ENCODE measurements around the gene SMARCC2. TPM values are rescaled to one million over a fixed set of nuclear protein-coding genes. Genes with fewer than 3 reads are reported as not detected.

Gene SMARCC2
- total RNA-seq, 2 donors from 2014 or later = 46.2 to 50.8 TPM

DNA sequence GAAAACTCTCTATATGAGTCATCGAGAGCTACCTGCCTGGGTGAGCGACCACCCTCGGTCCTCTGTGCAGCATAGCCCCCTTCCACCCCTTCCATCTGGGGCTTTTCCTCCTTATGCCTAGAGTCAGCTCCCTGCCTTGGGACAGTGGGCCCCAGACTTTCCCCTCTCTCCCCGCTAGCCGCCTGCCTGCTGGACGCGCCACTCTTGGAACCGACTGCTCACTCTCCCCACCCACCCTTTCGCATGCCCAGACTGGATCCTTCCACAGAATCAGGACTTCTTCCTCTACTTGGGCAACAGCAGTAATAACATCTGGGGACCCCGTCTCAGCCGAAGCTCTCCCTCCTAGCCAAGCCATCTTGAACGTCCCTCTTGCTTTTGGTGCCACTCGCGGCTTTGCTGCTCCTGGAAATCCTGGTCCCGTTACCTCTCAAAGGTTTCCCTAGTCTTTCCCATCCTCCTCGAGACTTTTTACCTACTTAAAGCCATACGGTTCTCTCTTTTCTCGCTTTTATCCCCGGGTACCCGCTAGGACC is 60.5 kb downstream of the SMARCC2 start:
- intact Hi-C loops (cut with DNase I) = no loop called here
- ATAC-seq (peak; percentile 1), DNase-seq (peak in 1 of 4 donors; percentile 38)
- Histone ChIP-seq H3K4me3 (peak overlapping the region; percentile 26 to 77), H3K27ac (peak overlapping the region; percentile 91 to 92 (median 92)), H3K36me3 (replicated peaks in 1 of 2; ENCODE audit: insufficient read depth in 1 of 2, low read depth in 2 of 2) (peaks cover 0 to 10% of the 10 kb centered on the region in 2 donors), H3K4me1 (peaks cover 41% of the 10 kb centered on the region), H3K27me3 (no peaks in the 10 kb centered on the region), H3K9me3 (no peaks in the 10 kb centered on the region)
- 0 to 1% methylated on average over 17 to 20 of the region's 20 CpGs for WGBS, 2 donors
- TF ChIP-seq POLR2A (IDR thresholded peaks at IDR 0.05) = no peak
- TF ChIP-seq, protein P1, sequence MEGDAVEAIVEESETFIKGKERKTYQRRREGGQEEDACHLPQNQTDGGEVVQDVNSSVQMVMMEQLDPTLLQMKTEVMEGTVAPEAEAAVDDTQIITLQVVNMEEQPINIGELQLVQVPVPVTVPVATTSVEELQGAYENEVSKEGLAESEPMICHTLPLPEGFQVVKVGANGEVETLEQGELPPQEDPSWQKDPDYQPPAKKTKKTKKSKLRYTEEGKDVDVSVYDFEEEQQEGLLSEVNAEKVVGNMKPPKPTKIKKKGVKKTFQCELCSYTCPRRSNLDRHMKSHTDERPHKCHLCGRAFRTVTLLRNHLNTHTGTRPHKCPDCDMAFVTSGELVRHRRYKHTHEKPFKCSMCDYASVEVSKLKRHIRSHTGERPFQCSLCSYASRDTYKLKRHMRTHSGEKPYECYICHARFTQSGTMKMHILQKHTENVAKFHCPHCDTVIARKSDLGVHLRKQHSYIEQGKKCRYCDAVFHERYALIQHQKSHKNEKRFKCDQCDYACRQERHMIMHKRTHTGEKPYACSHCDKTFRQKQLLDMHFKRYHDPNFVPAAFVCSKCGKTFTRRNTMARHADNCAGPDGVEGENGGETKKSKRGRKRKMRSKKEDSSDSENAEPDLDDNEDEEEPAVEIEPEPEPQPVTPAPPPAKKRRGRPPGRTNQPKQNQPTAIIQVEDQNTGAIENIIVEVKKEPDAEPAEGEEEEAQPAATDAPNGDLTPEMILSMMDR (IDR thresholded peaks at IDR 0.05) = no peak

DNA sequence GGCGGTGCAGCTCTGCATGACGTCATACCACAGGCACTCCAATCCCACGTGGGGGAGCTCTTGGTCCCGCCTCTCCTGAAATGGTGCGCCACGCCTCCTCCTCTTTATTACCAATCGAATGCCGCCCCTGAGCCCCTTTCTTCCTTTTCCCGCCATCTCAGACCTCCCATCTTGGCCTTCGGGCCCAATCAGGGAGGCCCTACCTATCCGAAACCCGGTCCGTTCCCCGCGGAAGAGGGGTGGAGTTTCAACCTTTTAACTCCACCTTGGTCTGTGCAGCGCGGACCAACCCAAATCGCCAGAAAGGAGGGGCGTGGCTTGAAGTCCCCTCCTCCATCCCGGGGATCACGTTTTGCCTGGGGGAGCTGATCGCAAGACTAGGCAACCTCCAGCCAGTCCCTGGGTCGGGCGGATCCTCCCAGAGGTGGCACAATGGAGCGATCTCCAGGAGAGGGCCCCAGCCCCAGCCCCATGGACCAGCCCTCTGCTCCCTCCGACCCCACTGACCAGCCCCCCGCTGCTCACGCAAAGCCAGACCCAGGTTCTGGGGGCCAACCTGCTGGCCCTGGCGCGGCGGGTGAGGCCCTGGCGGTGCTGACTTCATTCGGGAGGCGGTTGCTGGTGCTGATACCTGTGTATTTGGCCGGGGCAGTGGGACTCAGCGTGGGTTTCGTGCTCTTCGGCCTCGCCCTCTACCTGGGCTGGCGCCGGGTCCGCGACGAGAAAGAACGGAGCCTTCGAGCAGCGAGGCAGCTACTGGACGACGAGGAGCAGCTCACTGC is 61.2 kb downstream of the SMARCC2 start, which contains the start of gene ESYT1:
Gene ESYT1, plus strand, starts transcription at position 380 of the 782 bp plus-strand sequence. Its CDS starts 53 bp downstream, at position 433.
- peak; percentile 93 for ATAC-seq
- Histone ChIP-seq H3K27me3 (no peaks in the 10 kb centered on the region), H3K36me3 (replicated peaks in 1 of 2; ENCODE audit: insufficient read depth in 1 of 2, low read depth in 2 of 2) (peaks cover 0 to 6% of the 10 kb centered on the region in 2 donors), H3K4me1 (peaks cover 41% of the 10 kb centered on the region), H3K9me3 (no peaks in the 10 kb centered on the region), H3K4me3 (peak within 1 kb of the TSS; percentile 26 to 77), H3K27ac (peak within 1 kb of the TSS; percentile 91 to 92 (median 92))
- intact Hi-C loops (cut with DNase I) = no loop called here
- peak; percentile 99 to 100 (median 100) for DNase-seq
- WGBS, 2 donors = 0% methylated on average over 24 to 49 of the region's 49 CpGs
- TF ChIP-seq, protein P1 (IDR thresholded peaks at IDR 0.05) = peak in 2 of 7 experiments; percentile 9 to 14
- TF ChIP-seq POLR2A (IDR thresholded peaks at IDR 0.05) = peak; percentile 96 to 98 (median 98)

DNA sequence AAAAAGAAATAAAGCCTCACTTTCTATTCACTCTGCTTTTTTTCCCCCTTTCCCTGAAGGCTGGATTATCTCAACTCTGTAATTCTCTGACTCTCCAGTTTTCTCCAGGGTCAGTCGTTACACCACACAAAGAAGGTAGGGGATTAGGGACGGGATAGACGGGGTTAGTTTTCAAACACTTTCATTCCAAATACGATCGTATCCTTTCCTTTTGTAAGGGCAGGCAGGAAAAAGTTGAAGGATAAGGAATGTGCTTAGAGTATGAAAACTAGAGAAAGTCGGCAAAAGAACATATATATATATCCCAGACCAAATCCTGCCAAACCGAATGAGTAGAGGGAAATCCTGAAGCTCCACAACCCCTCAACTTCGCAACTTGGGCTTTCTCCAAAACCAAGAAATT is 61.8 kb downstream of the SMARCC2 start:
- Histone ChIP-seq H3K4me3 (no peak overlapping the region), H3K27ac (peak overlapping the region; percentile 65 to 92 (median 92)), H3K27me3 (no peaks in the 10 kb centered on the region), H3K9me3 (no peaks in the 10 kb centered on the region), H3K36me3 (replicated peaks in 1 of 2; ENCODE audit: insufficient read depth in 1 of 2, low read depth in 2 of 2) (peaks cover 0 to 4% of the 10 kb centered on the region in 2 donors), H3K4me1 (peaks cover 41% of the 10 kb centered on the region)
- ATAC-seq (no peak), DNase-seq (no peak)
- intact Hi-C loops (cut with DNase I) = no loop called here
- TF ChIP-seq POLR2A (IDR thresholded peaks at IDR 0.05) = no peak
- TF ChIP-seq, protein P1 (IDR thresholded peaks at IDR 0.05) = no peak
- WGBS, 2 donors = 0% methylated on average over 8 of the region's 8 CpGs

DNA sequence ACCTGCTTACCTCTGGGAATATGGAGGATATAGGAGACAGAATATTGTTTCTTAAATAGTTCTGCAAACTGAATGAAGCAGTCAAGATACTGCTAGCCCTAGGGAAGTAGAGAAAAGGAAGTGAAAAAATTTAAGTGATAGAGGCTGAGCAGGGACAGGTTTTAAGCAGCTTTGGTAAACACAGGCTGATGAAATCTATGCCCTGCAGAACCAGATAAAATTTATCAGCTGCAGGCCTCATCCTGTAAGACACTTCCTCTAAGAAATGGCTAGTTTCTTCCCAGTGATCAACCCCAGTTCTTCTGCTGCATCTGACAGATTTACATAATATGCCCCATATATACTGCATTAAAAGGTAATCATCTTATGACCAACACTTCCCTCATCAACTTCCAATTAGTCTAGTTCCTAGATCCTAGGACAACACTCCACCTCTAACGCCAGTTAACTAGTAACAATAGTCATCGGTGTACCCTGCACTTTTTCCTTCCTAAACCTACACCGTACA is 62.5 kb downstream of the SMARCC2 start:
- Histone ChIP-seq H3K9me3 (no peaks in the 10 kb centered on the region), H3K4me1 (peaks cover 41% of the 10 kb centered on the region), H3K4me3 (no peak overlapping the region), H3K27ac (peak overlapping the region; percentile 65 to 92 (median 92)), H3K27me3 (no peaks in the 10 kb centered on the region), H3K36me3 (replicated peaks in 1 of 2; ENCODE audit: insufficient read depth in 1 of 2, low read depth in 2 of 2) (peaks cover 0 to 2% of the 10 kb centered on the region in 2 donors)
- intact Hi-C loops (cut with DNase I) = no loop called here
- TF ChIP-seq POLR2A (IDR thresholded peaks at IDR 0.05) = no peak
- TF ChIP-seq, protein P1 (IDR thresholded peaks at IDR 0.05) = no peak
- DNase-seq (no peak), ATAC-seq (no peak)
- WGBS, 2 donors = 22 to 33% methylated on average over 3 of the region's 3 CpGs

Measured in body of pancreas (tissue), 4 donors.